Suprapubic skin (tissue), 3 donors: Measurements from ENCODE around the gene TEX28.
"Not testable (repeated sequence)": the region's sequence is repeated elsewhere in the genome, so short reads cannot be mapped to it uniquely, and the experiment has no call there.

Experiments used
- CTCF ChIP-seq, 2 donors: fragments of 200-600 bp in 1 of 2; fragments of 450-650 bp in 1 of 2; sonication (generic) in 1 of 2; IDR thresholded peaks; one replicate each; pipeline ENCODE4 v1.5.1; 2016 to 2019; ENCODE audit warnings: antibody characterized with exemption in 2 of 2, mild to moderate bottlenecking in 1 of 2, moderate library complexity in 1 of 2
- EP300 ChIP-seq: sonication (generic); formaldehyde crosslinking; IDR thresholded peaks from one replicate; pipeline ENCODE4 v1.6.1; 2017; ENCODE audit warnings: antibody characterized with exemption
- POLR2A ChIP-seq, 2 donors: fragments of 450-650 bp; IDR thresholded peaks; one replicate each; pipeline ENCODE4 v1.6.1; 2017; ENCODE audit warnings: antibody characterized with exemption in 2 of 2, mild to moderate bottlenecking in 2 of 2, moderate library complexity in 2 of 2

- TF ChIP-seq CTCF (IDR thresholded peaks at IDR 0.05); POLR2A (IDR thresholded peaks at IDR 0.05); EP300: not testable (repeated sequence)
These were observed 37.6 kb downstream of the TEX28 start, which contains the start of gene OPN1MW3 for GRCh38 chrX:154257282-154257681.
